Tibial nerve (tissue), 4 donors: ENCODE results near the gene ZBTB12. TPM values are rescaled to one million over a fixed set of nuclear protein-coding genes. Genes with fewer than 3 reads are reported as not detected.

Experiments used
- DNase-seq, 2 donors: peaks; one replicate each; pipeline ENCODE4 v3.0.0-alpha.2; 2019; ENCODE audit warnings: low spot score in 2 of 2
- H3K27ac ChIP-seq, 4 donors: fragments of 200-600 bp; sonication (generic) in 3 of 4; one replicate each; pipeline ENCODE4 v1.5.1; 2017 to 2019; ENCODE audit warnings: mild to moderate bottlenecking in 1 of 4
- H3K27me3 ChIP-seq, 2 donors: fragments of 200-600 bp; sonication (generic) in 1 of 2; one replicate each; pipeline versions ENCODE4 v1.5.1 to v1.6.0; 2017 to 2019
- H3K36me3 ChIP-seq, 3 donors: fragments of 200-600 bp; sonication (generic); one replicate each; pipeline ENCODE4 v1.5.1; 2018 to 2019
- H3K4me1 ChIP-seq, 4 donors: fragments of 200-600 bp; sonication (generic) in 3 of 4; one replicate each; pipeline ENCODE4 v1.5.1; 2017 to 2019
- H3K4me3 ChIP-seq, 4 donors: fragments of 200-600 bp; sonication (generic) in 3 of 4; one replicate each; pipeline ENCODE4 v1.5.1; 2017 to 2019; ENCODE audit warnings: mild to moderate bottlenecking in 1 of 4, moderate library complexity in 1 of 4
- H3K9me3 ChIP-seq, 4 donors: fragments of 200-600 bp; sonication (generic) in 3 of 4; one replicate each; pipeline ENCODE4 v1.5.1; 2017 to 2019
- CTCF ChIP-seq, 5 experiments: fragments of 200-600 bp in 3 of 5; fragments of 450-650 bp in 2 of 5; sonication (generic) in 3 of 5; IDR thresholded peaks; one replicate each; pipeline ENCODE4 v1.5.1; 2016 to 2019; ENCODE audit warnings: antibody characterized with exemption in 5 of 5, mild to moderate bottlenecking in 3 of 5, moderate library complexity in 2 of 5
- EP300 ChIP-seq, 2 donors: sonication (generic); formaldehyde crosslinking; IDR thresholded peaks; one replicate each; pipeline ENCODE4 v1.6.1; 2017; ENCODE audit warnings: antibody characterized with exemption in 2 of 2, mild to moderate bottlenecking in 1 of 2
- POLR2A ChIP-seq, 2 donors: fragments of 450-650 bp; IDR thresholded peaks; one replicate each; pipeline ENCODE4 v1.6.1; 2017; ENCODE audit warnings: antibody characterized with exemption in 2 of 2, mild to moderate bottlenecking in 2 of 2, moderate library complexity in 2 of 2
- WGBS, 2 donors: methylation state at CpG; one replicate each; pipeline ENCODE4 v1.1.5; 2018; 5-methylcytosine and 5-hydroxymethylcytosine counted together
- total RNA-seq, 4 donors: library from RNA; depleted of rRNA; stranded (reverse); fragments of >200 nt; gene quantifications; one replicate each; pipeline ENCODE4 v1.1.0, GENCODE V29; 2016

The ZBTB12 gene
- total RNA-seq, 4 donors from 2014 or later: 0.63 to 3.5 (median 2.9) TPM

GRCh38 chr6:31903957-31904356 is 2.1 kb upstream of the ZBTB12 start:
- no peak for DNase-seq
- no peaks in the 10 kb centered on the region for H3K9me3 ChIP-seq
- H3K27ac ChIP-seq: peak overlapping the region in 2 of 4 donors; percentile 90 to 91
- TF ChIP-seq POLR2A (IDR thresholded peaks at IDR 0.05) (no peak), CTCF (IDR thresholded peaks at IDR 0.05) (no peak), EP300 (IDR thresholded peaks at IDR 0.05) (no peak)
- peaks cover 0 to 7% (median 0%) of the 10 kb centered on the region in 3 donors for H3K36me3 ChIP-seq
- no peaks in the 10 kb centered on the region for H3K27me3 ChIP-seq
- no peak overlapping the region for H3K4me3 ChIP-seq
- peaks cover 0 to 39% (median 13%) of the 10 kb centered on the region in 4 donors for H3K4me1 ChIP-seq
- 81 to 86% methylated on average over 3 of the region's 3 CpGs for WGBS, 2 donors

GRCh38 chr6:31901415-31901952 is 402 bp downstream of the ZBTB12 start:
- H3K4me1 ChIP-seq: peaks cover 0 to 53% (median 19%) of the 10 kb centered on the region in 4 donors
- 2 to 3% methylated on average over 25 to 35 of the region's 45 CpGs for WGBS, 2 donors

GRCh38 chr6:31900917-31901414 is 920 bp downstream of the ZBTB12 start:
- Histone ChIP-seq H3K27ac (peak overlapping the region; percentile 70 to 91 (median 87)), H3K4me1 (peaks cover 0 to 59% (median 20%) of the 10 kb centered on the region in 4 donors)
- WGBS, 2 donors: 24 to 33% methylated on average over 6 to 29 of the region's 29 CpGs

More at GRCh38 chr6:31901415-31901952, 402 bp downstream of the ZBTB12 start:
- Histone ChIP-seq H3K27me3 (no peaks in the 10 kb centered on the region), H3K9me3 (no peaks in the 10 kb centered on the region), H3K36me3 (peaks cover 0 to 7% (median 0%) of the 10 kb centered on the region in 3 donors), H3K4me3 (peak overlapping the region; percentile 45 to 81 (median 55)), H3K27ac (peak overlapping the region; percentile 70 to 91 (median 87))
- peak in 1 of 2 donors; percentile 30 for DNase-seq
- TF ChIP-seq EP300 (IDR thresholded peaks at IDR 0.05) (peak in 1 of 2 donors; percentile 27), POLR2A (IDR thresholded peaks at IDR 0.05) (no peak)

GRCh38 chr6:31899882-31900722 is 1.8 kb downstream of the ZBTB12 start:
- peaks cover 0 to 19% (median 0%) of the 10 kb centered on the region in 3 donors for H3K36me3 ChIP-seq
- TF ChIP-seq CTCF (IDR thresholded peaks at IDR 0.05) (no peak), POLR2A (IDR thresholded peaks at IDR 0.05) (no peak), EP300 (IDR thresholded peaks at IDR 0.05) (no peak)
- H3K27ac ChIP-seq: peak overlapping the region in 2 of 4 donors; percentile 90 to 91
- H3K4me1 ChIP-seq: peaks cover 0 to 60% (median 20%) of the 10 kb centered on the region in 4 donors
- DNase-seq: no peak
- H3K4me3 ChIP-seq: no peak overlapping the region
- H3K9me3 ChIP-seq: no peaks in the 10 kb centered on the region
- WGBS, 2 donors: 79 to 82% methylated on average over 40 to 41 of the region's 49 CpGs
- H3K27me3 ChIP-seq: no peaks in the 10 kb centered on the region

More at GRCh38 chr6:31900917-31901414, 920 bp downstream of the ZBTB12 start:
- peak overlapping the region; percentile 45 to 81 (median 55) for H3K4me3 ChIP-seq
- no peak for DNase-seq
- H3K9me3 ChIP-seq: no peaks in the 10 kb centered on the region
- TF ChIP-seq POLR2A (IDR thresholded peaks at IDR 0.05): no peak
- H3K27me3 ChIP-seq: no peaks in the 10 kb centered on the region
- peaks cover 0 to 10% (median 0%) of the 10 kb centered on the region in 3 donors for H3K36me3 ChIP-seq

- Histone ChIP-seq H3K4me1 (peaks cover 0 to 60% (median 20%) of the 10 kb centered on the region in 4 donors), H3K4me3 (no peak overlapping the region), H3K9me3 (no peaks in the 10 kb centered on the region), H3K27ac (no peak overlapping the region), H3K36me3 (peaks cover 0 to 28% (median 2%) of the 10 kb centered on the region in 3 donors), H3K27me3 (no peaks in the 10 kb centered on the region)
- TF ChIP-seq POLR2A (IDR thresholded peaks at IDR 0.05) (no peak), EP300 (IDR thresholded peaks at IDR 0.05) (no peak), CTCF (IDR thresholded peaks at IDR 0.05) (no peak)
- WGBS, 2 donors: 58 to 66% methylated on average over 5 of the region's 5 CpGs
- DNase-seq: no peak
Observed at GRCh38 chr6:31899215-31899614, 2.7 kb downstream of the ZBTB12 start.
